ENCODE results near the gene POC1A.
"Not testable (repeated sequence)": the region's sequence is repeated elsewhere in the genome, so short reads cannot be mapped to it uniquely, and the experiment has no call there.

POC1A gene

DNA sequence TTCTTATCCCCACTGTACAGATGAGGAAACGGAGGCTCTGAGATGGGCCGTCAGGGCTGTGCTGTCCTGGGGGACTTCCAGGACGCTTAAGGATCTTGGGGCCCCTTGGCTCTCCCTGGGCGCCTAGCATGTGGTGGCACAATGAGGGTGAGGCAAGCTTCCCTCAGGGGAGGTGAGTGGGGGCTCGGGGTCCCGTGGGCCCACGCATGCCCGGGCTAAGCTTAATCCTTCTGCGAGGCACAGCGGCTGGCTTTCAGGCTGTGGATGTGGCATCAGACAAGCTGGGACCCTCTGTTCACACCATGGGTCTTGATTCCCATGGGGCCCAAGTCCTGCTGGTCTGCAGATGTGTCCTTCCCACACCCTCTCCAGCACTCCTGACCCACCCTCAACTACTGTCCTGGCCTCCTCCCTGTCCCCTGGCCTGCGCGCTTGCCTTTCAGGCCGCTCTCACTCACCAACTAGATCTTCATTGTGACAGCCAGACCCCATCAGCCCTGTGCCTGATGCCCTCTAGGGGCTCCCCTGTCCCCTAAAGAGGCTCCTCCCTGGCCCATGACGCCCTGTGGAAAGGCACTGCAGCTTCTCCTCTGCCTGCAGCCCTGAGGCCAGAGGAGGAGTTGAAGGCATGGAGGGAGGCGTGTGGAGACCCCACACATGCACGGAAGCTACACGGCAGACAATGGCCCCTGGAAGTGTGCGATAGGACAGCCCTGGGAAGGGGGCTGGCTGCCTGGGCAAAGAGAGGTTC is 109.2 kb downstream of the POC1A start:
- no peak for DNase-seq

DNA sequence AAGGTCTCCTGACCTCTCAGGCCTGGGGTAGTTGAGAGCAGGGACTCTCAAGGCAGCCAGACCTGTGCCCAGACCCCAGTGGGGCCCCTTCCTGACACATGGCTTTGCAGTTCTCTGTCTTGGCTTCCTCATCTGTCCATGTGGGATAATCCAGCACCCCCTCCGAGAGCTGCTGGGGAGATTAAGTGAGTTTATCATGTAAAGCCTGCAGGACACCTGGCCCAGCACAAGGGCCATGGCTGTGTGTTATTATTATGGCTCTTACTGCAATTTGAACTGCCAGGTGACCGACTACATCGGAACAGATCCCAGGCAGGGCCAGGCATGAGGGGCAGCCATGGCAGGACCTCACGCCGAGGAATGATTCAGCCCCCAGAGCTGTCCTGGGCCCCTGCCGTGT is 110.5 kb downstream of the POC1A start:
- no peak for DNase-seq

DNA sequence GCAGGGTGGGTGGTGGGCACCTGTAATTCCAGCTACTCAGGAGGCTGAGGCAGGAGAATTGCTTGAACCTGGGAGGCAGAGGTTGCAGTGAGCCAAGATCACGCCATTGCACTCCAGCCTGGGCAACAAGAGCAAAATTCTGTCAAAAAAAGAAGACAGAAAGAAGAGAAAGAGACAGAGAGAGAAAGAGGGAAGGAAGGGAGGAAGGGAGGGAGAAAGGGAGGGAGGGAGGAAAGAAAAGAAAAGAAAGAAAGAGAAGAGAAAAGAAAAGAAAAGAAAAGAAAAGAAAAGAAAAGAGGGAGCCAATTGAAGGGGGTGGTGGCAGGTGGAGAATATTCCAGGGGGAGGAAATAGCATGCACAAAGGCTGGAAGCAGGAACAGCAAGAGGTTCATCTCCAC is 111.2 kb downstream of the POC1A start:
- DNase-seq, result not testable (repeated sequence)

DNA sequence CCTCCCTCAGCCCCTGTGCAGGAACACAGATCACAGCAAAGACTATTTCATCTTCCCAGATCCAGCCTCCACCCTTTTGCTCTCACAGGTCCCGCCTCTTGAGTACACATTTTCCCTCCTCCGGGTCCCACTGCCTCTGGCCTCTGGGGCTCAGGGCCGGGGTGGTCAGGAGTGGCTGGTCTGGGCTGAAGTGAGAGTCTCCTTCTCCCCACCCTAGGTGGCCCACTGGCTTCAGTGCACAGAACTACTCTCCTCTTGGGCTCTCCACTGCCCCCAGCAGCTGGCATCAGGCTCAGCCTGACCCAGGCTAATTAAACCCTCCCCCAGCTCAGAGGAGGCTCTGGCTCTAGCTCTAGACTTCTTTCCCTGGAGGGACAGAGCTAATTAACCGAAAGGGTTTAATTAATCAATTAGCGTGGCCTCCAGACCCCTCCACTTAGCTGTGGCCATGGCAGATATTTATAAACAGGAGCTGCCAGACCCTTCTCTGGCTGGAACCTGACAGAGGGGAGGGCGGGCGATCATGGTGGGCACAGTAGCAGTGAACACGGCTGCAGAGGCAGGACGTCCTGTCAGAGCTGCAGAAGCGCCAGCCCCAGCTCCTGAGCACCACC is 113.0 kb downstream of the POC1A start:
- DNase-seq, result no peak

DNA sequence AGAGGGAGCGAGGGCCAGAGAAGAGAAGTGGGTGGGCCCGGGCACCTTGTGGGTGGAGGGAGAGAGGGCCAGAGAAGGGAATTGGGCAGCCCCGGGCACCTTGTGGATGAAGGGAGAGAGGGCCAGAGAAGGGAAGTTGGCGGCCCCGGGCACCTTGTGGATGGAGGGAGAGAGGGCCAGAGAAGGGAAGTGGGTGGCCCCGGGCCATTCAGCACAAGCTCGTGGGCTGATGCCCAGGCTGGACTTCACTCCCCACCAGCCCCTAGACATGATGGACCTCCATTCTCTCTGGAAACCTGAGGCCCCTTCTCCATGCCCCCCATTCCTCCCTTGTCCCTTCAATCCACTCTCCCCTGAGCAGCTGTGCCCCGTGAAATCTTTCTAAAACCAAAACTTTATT is 113.6 kb downstream of the POC1A start:
- DNase-seq, result no peak

DNA sequence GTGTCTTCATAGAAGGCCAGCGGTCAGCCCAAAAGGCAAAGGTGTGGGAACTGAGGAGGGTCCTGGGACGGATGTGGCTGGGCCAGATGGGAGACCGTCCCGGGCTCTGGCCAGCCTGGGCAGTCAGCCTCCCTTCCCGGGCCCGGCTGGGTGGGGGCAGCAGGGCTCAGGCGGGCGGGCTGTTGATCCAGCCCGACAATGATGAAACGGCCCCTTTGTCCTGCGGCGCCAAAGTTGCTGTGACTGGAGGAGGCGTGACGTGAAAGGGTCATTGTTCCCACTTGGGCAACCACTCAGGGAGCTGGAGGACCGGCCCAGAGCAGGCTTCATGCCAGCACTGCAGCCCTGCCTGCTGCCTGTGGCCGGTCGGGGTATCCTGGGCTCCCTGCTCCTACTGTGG is 114.4 kb downstream of the POC1A start:
- no peak for DNase-seq

DNA sequence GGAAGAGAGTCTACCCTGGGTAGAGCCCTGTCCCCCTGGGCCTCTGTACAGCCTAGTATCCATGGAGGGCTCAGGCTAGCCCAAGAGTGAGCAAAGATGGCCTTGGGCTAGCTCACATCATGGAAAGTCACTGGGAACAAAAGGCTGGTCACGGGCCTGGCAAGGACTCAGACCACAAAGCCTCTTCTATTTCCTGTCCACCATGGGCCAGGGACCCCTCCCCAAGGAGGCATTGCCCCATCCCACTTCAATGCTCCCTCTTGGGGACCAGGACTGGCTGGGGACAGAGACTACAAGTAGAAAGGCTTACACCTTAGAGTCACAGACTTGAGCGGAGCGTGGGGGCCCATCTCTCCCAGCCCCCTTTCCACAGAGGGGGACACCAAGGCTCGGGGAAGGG is 114.8 kb downstream of the POC1A start:
- no peak for DNase-seq

DNA sequence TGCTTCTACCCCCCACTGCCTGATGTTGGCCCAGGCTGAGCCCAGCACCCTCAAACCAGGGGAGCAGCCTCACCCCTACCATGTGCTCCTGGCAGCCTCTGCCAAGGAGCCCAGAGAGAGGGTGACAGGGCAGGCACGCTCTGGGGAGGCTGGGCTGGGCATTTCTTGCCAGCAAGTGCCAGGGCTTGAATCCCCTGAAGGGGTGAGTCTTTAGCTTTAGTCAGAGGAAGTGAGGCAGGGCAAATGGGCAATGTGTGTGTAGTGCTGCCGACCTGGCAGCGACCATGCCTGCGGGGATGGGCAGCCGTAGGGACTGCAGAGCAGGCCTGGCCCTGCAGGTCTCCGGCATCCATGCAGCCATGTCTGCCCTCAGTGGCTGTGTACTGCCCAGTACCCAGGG is 116.0 kb downstream of the POC1A start:
- no peak for DNase-seq

DNA sequence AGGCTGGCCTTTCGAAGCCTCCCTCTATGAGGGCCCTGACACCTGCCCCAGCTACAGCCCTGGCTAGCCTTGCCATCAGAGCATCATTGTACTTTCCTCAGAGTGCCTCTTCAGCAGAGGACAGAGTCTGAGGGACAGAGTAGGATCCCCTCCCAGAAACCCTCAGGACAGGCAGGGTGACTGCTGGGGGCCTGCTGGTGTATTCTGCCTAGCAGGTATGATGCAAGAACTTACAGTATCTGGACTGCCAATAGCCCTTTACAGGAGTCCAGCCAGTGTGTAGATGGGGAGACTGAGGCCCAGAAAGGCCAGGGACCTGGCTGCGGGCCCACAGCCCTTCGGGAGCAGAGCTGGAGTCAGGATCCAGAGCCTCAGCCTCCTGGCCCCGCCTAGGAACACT is 116.9 kb downstream of the POC1A start:
- DNase-seq, result no peak

DNA sequence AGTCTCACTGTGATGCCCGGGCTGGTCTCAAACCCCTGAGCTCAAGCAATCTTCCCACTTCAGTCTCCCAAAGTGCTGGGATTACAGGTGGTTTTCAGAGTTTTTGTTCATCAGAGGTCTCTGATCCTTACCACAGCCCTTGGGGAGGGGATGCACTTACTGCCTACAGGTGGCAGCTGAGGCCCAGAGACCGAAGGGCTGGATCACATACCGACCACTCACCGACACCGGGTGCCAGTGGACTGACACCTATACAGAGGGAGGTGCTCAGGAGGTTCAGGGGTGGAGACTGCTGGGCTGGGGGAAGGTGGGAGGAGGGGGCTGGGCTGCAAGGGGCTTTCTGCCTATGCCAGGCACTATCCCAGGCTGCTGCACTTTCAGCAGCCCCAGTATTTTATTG is 117.4 kb downstream of the POC1A start:
- no peak for DNase-seq

DNA sequence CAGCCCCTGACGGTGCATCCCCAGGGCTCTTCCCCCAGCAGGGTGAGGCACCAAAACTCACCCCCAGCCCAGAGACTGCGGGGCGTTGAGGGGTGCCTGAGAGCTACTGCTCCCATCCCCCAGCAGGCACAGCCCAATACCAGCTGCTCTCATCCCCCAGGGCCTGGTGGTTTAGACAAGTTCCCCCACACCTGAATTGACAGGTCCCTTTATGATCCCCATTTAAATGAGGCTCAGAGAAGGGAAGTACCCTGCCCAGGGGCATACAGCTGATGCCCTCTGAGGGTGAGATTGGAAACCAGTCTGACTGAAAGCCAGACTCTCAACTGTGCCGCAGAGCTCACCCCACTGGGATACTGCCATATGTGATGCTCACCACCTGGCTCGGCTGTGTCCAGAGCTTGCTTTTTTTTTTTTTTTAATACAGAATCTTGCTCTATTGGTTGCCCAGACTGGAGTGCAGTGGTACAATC is 118.0 kb downstream of the POC1A start:
- no peak for DNase-seq

DNA sequence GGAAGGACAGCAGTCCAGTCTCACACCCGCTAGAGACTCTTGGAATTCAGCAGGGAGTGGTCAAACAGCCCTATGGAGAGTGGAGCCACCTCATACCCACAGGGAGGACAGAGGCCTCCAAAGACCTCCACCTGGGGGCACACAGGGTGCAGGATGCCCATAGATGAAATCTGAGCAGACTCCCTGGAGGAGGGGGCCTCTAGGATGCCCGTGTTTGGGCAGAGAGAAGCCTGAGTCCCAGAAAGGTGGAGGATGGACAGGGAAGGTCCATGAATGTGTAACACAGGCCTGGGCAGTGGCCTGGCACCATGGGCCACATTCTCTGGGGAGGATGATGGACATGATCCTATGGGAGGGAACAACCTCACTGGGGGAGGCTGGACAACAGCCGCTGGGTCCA is 119.6 kb downstream of the POC1A start:
- DNase-seq, result no peak

DNA sequence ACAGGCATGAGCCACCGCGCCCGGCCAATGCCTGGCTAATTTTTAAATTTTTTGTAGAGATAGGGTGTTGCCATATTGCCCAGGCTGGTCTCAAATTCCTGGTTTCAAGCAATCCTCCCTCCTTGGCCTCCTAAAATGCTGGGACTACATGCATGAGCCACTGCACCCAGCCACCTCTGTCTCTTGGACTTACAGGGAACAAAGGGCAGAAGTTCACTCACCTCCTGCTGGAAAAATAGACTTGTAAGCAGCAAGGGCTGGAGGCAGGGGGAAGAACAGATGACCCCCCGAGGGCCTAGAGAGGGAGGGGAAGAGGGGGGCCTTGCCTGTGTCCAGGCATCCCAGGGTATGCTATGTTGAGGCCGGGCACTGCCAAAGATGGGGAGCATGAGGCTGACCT is 120.0 kb downstream of the POC1A start:
- DNase-seq, result no peak

DNA sequence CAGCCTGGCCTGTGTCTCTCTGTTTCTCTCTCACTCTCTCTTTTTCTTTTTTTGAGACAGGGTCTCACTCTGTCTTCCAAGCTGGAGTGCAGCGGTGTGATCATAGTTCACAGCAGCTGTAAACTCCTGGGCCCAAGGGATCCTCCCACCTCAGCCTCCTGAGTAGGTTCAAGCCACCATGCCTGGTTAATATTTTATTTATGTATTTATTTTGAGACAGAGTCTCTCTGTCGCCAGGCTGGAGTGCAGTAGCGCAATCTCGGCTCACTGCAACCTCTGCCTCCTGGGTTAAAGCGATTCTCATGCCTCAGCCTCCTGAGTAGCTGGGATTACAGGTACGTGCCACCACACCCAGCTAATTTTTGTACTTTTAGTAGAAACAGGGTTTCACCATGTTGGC is 120.5 kb downstream of the POC1A start:
- not testable (repeated sequence) for DNase-seq

DNA sequence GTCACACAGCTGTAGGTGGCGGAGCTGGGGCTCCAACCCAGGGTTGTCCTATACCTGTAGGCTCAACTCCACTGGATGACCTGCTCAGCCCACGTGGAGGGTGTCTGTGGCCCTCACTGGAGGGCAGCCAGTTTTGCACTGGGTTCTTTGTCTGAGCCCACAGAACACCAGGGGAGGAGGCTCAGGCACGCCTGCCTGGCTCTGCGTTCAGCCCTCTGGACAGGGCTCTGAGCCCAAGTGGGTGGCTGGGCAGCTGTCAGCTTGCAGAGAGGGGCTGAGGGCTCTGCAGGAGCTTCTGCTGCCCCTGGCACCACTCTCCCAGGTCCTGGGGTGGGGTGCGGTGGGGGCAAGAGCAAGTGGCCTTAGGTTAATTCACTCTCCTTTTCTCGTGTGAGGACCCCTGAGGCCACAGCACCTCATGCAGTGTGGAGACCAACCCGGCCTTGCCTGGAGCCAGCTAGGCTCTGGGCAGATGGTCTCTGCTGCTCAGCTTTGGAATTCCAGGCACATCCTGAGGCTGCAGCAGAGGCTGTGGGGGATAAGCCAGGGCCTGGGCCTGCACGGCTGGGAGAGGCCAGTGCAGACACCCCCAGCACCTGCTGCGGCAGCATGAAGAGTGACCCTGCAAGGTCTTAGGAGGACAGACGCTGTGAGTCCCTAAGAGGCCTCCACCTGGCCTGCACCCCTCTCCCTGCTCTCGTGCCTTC is 121.4 kb downstream of the POC1A start:
- DNase-seq, result no peak

DNA sequence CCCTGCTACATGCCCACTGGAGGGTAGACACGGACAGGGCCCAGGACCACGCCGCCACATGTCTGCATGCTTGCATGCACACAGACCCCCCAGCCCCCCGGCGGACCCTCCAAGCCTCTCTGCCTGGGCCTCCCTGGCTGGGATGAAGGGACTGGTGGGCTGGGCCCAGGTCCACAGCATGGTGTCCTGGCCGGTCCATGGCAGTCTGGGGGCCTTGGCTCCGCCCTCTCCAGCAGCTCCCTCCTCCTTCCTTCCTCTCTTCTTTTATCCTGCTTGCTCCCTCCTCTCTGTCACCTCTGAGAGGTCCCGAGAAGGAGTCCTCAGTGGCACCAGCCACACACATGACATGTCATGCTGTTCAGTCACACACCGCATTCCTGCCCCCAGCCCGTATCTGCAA is 122.3 kb downstream of the POC1A start:
- no peak for DNase-seq

DNA sequence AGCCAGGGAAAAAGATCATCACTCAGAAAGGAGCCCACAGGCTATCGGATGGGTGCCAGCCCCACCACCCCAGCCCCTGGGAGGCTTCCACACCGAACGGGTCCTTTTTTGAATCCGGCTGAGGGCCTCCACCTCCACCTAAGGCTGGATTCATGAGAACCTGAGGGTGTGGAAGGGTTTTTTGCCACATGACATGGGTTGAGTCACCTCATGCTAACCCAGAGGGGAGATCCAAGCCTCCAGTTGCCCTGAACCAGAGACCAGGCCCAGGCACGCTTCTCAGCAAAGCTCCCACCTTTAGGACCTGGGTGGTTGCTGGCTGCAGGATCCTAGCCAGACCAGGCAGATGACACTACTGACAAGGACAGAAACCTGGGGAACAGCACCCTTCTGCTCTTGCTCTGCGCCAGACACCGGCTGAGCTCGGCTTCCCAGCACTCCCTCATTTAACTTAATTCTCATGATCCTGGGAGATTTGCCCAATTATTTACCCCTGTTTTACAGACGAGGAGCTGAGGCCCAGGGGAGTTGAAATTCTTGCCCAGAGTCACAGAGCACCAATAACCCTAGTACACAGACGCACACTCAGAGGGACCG is 123.4 kb downstream of the POC1A start:
- DNase-seq, result no peak

DNA sequence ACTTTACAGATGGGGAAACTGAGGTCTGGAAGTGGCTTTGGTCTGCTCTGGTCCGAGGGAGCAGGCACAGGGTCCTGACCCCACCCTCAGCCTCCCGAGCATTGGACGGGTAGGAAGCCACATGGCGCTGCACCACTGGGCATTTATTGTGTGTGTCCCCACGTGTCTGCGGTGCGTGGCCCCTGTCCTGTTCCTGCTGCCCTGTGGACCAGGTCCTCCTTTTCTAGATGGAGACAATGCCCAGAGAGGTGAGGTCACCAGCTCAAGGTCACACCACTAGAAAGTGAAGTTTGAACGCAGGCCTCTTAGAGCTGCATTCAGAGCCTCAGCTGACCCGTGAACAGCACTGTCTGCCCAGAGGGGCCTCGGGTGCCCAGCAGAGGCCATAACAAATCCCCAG is 124.7 kb downstream of the POC1A start:
- no peak for DNase-seq

DNA sequence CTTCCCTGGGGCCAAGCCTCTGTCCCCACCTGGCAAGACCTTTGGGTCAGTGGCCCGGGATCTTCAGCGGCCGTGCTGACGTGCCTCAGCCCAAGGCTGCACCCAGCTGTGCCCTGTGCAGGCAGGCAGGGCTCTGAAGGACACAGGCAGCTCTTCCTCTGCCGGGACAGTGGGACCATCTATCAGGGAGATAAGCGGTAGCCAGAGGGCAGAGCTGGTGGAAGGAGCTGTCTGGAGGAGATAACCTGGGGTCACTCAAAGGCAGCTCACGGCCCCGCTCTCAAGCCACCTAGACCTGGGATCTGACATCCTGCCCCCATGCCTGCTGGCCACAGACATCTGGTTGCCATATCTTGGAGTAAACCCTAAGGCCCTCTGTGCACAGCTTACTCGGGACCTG is 125.2 kb downstream of the POC1A start:
- no peak for DNase-seq

DNA sequence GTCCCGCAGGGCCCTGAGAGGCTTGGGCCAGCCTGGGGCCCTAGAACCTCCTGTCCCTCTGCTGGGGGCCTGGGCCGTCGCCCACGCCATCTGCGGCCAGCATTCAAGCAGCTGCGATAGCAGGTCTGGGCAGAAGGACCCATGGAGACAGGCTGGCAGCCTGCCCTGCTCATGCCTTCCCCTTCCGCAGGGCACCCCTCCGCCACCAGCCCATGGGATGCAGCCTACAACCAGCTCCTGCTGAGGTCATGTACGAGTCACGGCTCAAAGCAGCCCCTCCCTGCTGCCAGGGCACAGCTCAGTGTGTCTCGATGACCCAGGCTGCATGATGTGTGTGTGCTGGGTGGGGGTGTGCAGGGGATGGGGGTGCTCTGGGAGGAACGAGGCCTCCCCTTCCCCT is 125.7 kb downstream of the POC1A start:
- DNase-seq, result no peak

DNA sequence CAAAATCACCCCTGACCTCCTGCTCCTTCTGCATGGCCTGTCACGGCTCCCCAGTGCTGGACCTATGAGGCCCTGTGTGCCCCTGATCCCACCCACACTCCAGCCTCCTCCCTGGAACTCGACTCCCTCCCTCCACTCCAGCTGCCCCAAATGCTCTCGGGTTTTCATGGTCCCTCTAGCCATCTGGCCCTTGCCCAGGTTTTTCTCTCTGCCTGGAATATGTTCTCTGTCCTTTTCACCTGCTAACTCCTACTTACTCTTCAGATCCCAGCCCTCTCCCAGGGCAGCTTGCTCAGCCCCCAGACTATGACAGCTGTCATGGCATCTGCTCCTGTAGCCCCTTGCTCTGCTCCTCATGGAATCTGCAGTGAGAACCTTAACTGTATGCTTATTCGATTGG is 128.2 kb downstream of the POC1A start:
- DNase-seq, result no peak

DNA sequence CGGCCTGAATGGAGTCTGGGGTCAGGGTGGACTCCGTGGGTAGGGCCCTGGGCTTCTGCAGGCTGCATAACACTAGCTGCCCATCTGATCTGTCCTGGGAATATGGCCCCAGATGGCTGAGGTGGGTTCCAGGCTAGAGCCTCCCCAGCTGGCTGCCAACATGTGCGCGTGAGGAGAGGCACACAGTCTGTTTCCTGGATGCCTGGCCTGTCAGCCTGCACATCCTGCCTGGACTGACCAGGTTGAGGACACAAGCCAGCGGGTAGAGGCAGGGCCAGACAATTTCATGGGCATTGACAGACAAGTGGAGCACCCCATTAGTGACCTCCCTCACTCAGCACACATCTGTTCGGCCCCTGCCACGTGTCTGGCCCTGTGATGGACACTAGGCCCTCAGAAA is 128.8 kb downstream of the POC1A start:
- DNase-seq, result no peak

All from fibroblast of skin of abdomen (primary cell).